Measurements from ENCODE around the gene CHAF1B. TPM values are rescaled to one million over a fixed set of nuclear protein-coding genes. Genes with fewer than 3 reads are reported as not detected.

CHAF1B gene
- total and polyA plus RNA-seq, 2 of the 8 experiments (the other 6 are each of a cell fraction or from before 2014, with no cell fraction given) = 11.8 to 23.1 TPM

DNA sequence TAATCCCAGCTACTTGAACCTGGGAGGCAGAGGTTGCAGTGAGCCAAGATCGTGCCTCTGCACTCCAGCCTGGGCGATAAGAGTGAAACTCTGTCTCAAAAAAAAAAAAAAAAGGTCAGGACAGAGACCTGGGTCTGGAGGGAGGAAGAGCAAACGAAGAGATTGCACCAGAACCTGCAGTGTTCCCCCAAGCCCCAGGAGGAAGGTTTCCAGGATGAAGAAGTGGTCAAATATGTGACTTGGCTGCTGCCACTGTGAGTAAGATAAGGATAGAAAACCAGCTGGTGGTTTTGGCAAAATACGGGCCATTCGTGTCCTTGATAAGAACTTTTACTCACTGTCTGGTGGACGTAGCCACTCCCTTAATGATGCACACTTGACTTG is 52.5 kb downstream of the CHAF1B start (continued):
- TF ChIP-seq PHF8 (conservative IDR thresholded peaks at IDR 0.05; ENCODE audit: low read depth, low read length) = no peak
- TF ChIP-seq CTBP2 (IDR thresholded peaks at IDR 0.05; ENCODE audit: borderline replicate concordance, insufficient read depth, insufficient read length, low read length) = no peak
- TF ChIP-seq, protein P1, sequence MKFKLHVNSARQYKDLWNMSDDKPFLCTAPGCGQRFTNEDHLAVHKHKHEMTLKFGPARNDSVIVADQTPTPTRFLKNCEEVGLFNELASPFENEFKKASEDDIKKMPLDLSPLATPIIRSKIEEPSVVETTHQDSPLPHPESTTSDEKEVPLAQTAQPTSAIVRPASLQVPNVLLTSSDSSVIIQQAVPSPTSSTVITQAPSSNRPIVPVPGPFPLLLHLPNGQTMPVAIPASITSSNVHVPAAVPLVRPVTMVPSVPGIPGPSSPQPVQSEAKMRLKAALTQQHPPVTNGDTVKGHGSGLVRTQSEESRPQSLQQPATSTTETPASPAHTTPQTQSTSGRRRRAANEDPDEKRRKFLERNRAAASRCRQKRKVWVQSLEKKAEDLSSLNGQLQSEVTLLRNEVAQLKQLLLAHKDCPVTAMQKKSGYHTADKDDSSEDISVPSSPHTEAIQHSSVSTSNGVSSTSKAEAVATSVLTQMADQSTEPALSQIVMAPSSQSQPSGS (IDR thresholded peaks at IDR 0.05; ENCODE audit: low read length) = no peak

All from H1 (cell line).